GM12874 (cell line): ENCODE results near the gene OLFML2B.

ENCODE experiments used
- CTCF ChIP-seq: IDR thresholded peaks from 2 replicates; pipeline ENCODE4 v1.5.1; 2011; ENCODE audit warnings: low read depth, mild to moderate bottlenecking, control low read depth, low read length, moderate library complexity; ENCODE audit not compliant: insufficient read depth

The OLFML2B gene

DNA sequence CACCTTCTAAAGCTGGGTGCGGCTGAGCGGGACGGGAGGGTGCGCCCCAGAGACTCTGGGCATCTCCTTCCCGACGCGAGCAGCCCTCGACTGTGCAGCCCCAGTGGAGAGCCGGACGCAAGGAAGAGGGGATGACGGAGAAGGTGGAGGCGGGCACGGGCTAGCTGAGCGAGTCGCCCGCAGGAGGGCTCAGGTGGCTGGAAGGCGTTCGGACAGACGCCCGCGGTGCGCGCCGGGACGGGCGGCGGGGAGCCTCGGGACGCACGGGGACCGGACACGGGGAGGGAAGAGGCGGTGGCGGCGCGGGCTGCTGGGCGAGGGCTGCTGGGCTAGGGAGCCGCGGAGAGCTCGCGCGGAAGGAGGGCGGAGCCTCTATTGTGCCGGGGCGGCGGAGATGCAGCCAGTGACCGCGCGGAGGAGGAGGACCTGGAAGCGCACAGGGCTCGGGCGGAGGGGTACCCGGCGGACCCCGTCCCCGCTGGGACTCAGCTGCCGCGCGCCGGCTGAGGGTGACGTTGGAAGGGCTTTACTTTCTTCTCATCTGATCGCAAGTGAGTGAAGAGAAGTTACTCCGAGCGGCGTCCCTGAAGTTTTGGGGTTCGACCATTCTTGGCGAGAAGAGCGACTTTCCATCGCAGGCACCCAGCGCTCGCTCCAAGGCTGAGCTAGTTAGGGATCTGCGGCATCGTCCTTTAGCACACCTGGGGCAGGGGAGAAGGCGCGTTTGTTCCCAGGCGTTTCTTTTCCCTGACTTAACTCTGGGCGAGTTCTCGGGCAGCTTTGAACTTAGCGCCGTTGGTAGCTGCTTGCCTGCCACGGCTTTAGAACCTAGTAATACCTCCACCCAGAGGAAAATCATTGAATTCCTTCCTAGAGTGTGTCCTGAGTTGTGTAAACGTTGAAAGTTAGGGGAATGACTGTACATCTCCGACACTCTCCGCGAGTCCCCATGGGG lies at the start of gene OLFML2B:
Gene OLFML2B (minus strand): TSS at position 323 of the 955 bp plus-strand sequence. CDS start 439 bp downstream, outside the sequence.
- no peak for TF ChIP-seq CTCF

GRCh38 chr1:162072740-162073139 lies 49.1 kb upstream of the OLFML2B start:
- no peak for TF ChIP-seq CTCF

DNA sequence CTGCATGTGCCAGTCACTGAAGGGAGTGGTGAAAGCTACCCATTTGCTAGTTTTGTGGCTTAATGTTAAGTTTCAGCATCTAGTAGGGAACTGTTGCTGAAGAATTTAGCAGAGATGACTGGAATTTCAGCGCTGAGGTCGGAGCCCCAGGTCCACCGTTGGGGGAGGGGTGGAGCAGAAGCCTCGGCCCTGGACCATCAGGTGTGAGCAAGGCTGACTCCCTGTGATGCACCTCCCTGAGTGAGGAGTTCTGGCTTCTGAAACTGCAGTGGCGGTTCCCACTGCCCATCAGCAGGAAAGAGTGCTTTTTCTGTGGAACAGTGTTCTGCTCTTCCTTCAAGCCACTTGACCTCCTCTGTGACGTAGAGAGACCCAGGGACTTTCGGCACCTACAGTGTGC lies 47.2 kb upstream of the OLFML2B start:
- no peak for TF ChIP-seq CTCF

GRCh38 chr1:162070094-162070748 lies 46.6 kb upstream of the OLFML2B start:
- TF ChIP-seq CTCF = no peak

DNA sequence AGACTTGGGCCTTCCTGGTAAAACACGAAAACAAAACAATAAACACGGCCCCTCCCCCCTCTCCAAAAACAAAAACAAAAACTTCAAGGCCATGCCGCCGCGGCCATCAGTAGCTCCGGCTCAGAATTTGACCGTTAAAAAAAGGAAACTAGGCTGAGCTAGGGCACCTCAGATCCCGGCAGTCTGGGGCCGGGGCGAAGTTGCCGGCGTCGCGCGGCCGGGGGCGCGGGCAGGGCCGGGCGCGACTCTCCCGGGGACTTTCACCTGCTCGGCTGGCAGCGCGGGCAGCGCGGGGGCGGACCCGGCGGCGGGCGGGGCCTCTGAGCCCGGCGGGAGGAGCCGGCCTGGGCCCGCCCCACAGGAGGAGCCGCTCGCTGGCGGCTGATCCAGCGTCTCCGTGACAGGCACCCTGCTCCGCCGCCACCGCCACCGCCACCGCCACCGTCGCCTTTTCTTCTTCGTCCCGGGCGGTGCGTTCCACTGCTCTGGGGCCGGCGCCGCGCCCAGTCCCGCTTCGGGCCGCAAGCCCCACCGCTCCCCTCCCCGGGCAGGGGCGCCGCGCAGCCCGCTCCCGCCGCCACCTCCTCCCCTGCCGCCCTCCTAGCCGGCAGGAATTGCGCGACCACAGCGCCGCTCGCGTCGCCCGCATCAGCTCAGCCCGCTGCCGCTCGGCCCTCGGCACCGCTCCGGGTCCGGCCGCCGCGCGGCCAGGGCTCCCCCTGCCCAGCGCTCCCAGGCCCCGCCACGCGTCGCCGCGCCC lies 45.8 kb upstream of the OLFML2B start, which contains the start of gene NOS1AP:
Gene NOS1AP (plus strand): TSS at position 358 of the 760 bp plus-strand sequence. CDS start 487 bp downstream, outside the sequence.
- no peak for TF ChIP-seq CTCF

DNA sequence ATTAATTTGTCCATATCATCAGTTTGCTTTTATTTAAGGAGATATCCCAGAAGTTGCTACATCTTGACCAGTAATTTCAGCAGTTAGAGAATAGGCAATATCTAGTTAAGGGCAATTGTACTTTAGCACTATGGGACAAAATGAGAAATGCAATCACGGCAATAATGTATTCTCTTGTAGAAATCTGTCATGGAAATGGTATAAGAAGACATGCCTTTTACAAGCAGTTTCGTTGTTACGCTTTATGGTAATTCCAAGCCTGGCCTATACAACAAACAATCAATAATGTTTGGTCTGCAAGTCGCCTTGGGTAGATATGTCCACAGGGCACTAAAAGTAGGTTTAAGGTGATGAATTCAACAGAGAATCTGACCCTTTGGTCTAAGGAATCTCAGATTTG lies 44.6 kb upstream of the OLFML2B start:
- no peak for TF ChIP-seq CTCF

DNA sequence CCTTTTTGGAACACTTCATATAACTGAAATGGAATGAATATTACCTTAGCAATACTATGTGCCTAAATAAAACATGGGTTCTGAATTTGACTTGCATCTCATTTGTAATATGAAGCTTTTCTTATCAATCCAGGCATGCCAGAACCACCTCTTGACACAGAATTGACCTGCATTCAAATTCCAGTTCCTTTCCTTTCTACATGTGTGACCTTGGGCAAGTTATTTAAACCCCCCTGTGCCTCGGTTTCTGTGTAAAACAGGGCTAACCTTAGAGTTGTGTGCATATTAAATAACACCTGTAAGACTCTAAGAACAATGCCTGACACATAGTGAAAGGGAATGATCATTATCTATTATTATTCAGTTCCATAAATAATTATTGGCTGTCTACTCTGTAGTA lies 43.8 kb upstream of the OLFML2B start:
- TF ChIP-seq CTCF = no peak
